NB4 (cell line): ENCODE data around the gene C6orf15.

Source experiments
- DNase-seq: peaks from one replicate; pipeline ENCODE4 v3.0.0; 2010; ENCODE audit warnings: low read depth
- H3K4me3 ChIP-seq: one replicate; pipeline ENCODE4 v1.5.1; 2011; ENCODE audit warnings: mild to moderate bottlenecking, low read depth, low read length, moderate library complexity
- CTCF ChIP-seq: IDR thresholded peaks from one replicate; pipeline ENCODE4 v1.5.1; 2012; ENCODE audit warnings: low read depth, low read length
- MAX ChIP-seq: IDR thresholded peaks from 2 replicates; pipeline ENCODE4 v1.6.1; 2011; ENCODE audit warnings: low read depth, low read length
- MYC ChIP-seq: IDR thresholded peaks from 2 replicates; pipeline ENCODE4 v1.6.1; 2011; ENCODE audit warnings: low read depth, low read length
- POLR2A ChIP-seq: IDR thresholded peaks from 2 replicates; pipeline ENCODE4 v1.6.1; 2011; ENCODE audit warnings: mild to moderate bottlenecking; ENCODE audit not compliant: insufficient read length; ENCODE audit errors: extremely low read depth

Gene C6orf15

DNA sequence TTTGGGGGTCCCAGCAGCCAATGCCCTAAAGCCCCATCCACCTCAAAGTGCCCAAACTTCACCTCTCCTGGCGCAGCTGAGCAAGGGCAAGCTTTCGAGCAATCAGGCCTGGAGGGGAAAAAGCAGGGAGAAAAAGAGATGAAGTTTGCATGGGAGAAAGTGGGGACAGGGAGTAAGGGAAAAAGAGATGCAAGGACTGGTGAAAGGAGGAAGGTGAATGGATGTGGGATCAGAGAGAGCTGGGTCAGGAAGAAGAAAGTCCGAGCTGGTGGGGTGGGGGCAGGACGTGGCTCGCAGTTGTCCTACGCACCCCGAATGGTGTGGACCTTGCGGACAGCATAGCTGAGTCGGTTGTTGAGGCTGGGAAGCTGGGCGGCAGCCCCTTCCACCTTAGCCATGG is 33.0 kb upstream of the C6orf15 start:
- TF ChIP-seq POLR2A (no peak), CTCF (no peak), MAX (no peak), MYC (no peak)
- DNase-seq: no peak
- H3K4me3 ChIP-seq: no peak overlapping the region

DNA sequence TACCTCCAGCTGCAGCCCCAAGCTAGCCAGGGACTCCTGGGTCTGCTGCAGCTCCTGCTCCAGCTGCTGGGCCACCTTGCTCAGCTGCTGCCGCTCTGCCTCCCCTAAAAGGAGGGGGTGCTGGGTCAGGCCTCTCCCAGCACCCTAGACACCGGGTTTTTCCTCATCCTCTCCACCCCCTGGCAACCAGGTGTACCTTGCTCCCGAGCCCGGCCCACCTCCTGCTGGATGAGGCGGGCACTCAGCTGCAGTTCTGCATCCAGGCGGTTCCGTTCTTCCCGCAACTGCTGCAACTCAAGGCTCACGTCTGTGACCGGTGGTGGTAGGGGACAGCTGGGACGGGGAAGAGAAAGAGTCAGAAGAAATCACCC is 32.6 kb upstream of the C6orf15 start:
- TF ChIP-seq MAX (no peak), MYC (no peak), CTCF (no peak), POLR2A (no peak)
- no peak overlapping the region for H3K4me3 ChIP-seq
- no peak for DNase-seq

GRCh38 chr6:31144296-31144969 is 32.1 kb upstream of the C6orf15 start:
- H3K4me3 ChIP-seq: no peak overlapping the region
- no peak for DNase-seq
- TF ChIP-seq MYC: no peak
- TF ChIP-seq POLR2A: no peak
- TF ChIP-seq CTCF: no peak
- no peak for TF ChIP-seq MAX

DNA sequence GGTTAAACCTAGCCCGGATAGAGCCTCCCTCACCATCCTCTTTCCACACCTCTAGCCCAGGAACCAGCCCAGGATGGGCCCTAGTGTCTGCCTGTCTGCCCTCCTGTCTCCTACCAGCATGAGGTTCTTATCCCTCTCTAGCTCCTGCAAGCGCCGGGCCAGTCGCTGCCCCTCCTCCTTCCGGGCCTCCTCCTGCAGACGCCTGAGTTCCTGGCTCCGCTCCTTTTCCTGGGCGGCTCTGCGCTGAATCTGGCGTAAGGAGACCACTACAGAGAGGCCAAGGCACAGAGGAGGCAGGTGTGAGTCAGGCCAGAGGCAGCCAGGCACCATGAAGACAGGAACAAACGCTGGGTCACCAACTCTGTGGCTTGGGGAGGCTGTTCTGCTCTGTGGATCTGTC is 30.8 kb upstream of the C6orf15 start:
- TF ChIP-seq MAX (no peak), CTCF (no peak), POLR2A (no peak), MYC (no peak)
- H3K4me3 ChIP-seq: no peak overlapping the region
- no peak for DNase-seq

DNA sequence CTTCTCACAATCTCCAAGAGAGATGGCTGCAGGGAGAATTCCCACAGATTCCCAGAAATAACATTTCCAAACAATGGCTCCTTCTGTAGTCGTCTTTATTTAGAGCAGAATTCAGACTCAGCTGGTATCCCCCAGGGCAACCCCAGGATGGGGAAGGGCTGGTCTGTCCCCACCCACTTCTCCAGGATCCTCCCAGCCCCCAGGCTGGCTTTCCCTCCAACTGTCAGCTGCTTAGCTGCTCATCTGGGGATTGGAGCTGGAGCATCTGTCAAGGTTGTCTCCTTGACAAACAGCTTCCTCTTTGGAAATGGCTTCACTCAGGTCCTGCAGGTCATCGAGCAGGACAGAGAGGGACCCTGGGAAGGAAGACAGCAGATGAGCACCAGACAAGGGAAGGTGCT is 30.0 kb upstream of the C6orf15 start:
- DNase-seq: no peak
- TF ChIP-seq POLR2A (no peak), MYC (no peak), CTCF (no peak), MAX (no peak)
- no peak overlapping the region for H3K4me3 ChIP-seq

DNA sequence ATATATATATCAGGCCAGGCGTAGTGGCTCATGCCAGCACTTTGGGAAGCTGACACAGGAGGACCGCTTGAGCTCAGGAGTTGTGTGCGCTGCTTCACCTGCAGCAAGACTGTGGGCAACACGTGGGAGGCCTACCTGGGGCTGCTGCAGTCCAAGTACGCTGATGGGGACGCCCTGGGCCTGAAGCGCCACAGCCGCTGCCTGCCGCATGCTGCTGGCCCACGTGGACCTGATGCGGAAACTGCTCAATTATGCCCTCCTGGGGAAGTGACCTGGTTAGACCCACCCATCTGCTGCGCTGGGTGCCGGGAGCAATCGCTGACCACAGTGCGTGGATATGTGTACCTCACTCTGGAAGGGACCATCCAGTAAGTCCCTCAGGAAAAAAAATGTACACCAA is 28.3 kb upstream of the C6orf15 start:
- TF ChIP-seq POLR2A (no peak), MYC (no peak), MAX (no peak), CTCF (no peak)
- no peak for DNase-seq

More for the DNA sequence above, 28.3 kb upstream of the C6orf15 start:
- H3K4me3 ChIP-seq: no peak overlapping the region
